Esophagus squamous epithelium (tissue), 4 donors: ENCODE results near the gene BTBD18.

Source experiments
- POLR2A ChIP-seq, 4 donors: fragments of 450-650 bp; IDR thresholded peaks; one replicate each; pipeline ENCODE4 v1.6.1; 2017; ENCODE audit warnings: antibody characterized with exemption in 4 of 4, mild to moderate bottlenecking in 4 of 4, moderate library complexity in 3 of 4
- TF ChIP-seq, protein P1 (sequence below), 6 experiments: fragments of 450-650 bp in 4 of 6; fragments of 200-600 bp in 2 of 6; sonication (generic) in 2 of 6; IDR thresholded peaks; one replicate each; pipeline ENCODE4 v1.5.1; 2016 to 2019; ENCODE audit warnings: antibody characterized with exemption in 6 of 6, mild to moderate bottlenecking in 4 of 6, moderate library complexity in 4 of 6

DNA sequence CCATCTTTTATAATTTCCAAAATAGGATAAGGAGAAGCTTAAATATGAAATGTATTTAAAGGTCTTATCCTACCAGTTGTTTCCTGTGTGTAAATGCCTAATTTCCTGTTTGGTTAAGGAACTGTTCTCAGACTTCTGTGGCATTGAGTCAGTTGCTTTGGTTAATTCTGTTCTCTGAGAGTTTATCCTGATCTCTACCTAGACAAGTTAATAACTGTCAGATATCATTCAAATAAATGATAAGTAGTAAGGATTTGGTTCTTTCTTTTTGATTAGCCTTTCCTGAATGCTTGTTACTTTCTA is 49.5 kb upstream of the BTBD18 start:
- TF ChIP-seq, protein P1, sequence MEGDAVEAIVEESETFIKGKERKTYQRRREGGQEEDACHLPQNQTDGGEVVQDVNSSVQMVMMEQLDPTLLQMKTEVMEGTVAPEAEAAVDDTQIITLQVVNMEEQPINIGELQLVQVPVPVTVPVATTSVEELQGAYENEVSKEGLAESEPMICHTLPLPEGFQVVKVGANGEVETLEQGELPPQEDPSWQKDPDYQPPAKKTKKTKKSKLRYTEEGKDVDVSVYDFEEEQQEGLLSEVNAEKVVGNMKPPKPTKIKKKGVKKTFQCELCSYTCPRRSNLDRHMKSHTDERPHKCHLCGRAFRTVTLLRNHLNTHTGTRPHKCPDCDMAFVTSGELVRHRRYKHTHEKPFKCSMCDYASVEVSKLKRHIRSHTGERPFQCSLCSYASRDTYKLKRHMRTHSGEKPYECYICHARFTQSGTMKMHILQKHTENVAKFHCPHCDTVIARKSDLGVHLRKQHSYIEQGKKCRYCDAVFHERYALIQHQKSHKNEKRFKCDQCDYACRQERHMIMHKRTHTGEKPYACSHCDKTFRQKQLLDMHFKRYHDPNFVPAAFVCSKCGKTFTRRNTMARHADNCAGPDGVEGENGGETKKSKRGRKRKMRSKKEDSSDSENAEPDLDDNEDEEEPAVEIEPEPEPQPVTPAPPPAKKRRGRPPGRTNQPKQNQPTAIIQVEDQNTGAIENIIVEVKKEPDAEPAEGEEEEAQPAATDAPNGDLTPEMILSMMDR (IDR thresholded peaks at IDR 0.05) = no peak
- no peak for TF ChIP-seq POLR2A (IDR thresholded peaks at IDR 0.05)
